Immature natural killer cell (primary cell): ENCODE results near the gene MAOB. TPM values are rescaled to one million over a fixed set of nuclear protein-coding genes. Genes with fewer than 3 reads are reported as not detected.

Experiments
- DNase-seq, 3 donors: peaks; one replicate each; pipeline ENCODE4 v3.0.0; 2022; ENCODE audit warnings: mixed read lengths in 1 of 3
- H3K27ac Mint-ChIP-seq, 6 donors: one replicate each; pipeline ENCODE4 v1.8.0; 2020; ENCODE audit warnings: mixed read lengths in 6 of 6, mild to moderate bottlenecking in 5 of 6, inconsistent platforms in 4 of 6, moderate library complexity in 3 of 6
- H3K27me3 Mint-ChIP-seq, 3 donors: one replicate each; pipeline ENCODE4 v1.8.0; 2020 to 2021; ENCODE audit warnings: low read depth in 3 of 3, mild to moderate bottlenecking in 3 of 3, mixed read lengths in 3 of 3, moderate library complexity in 3 of 3, inconsistent platforms in 1 of 3
- H3K36me3 Mint-ChIP-seq, 3 donors: one replicate each; pipeline ENCODE4 v1.8.0; 2020; ENCODE audit warnings: mixed read lengths in 3 of 3, inconsistent platforms in 2 of 3, mild to moderate bottlenecking in 2 of 3
- H3K4me1 Mint-ChIP-seq, 2 donors: one replicate each; pipeline ENCODE4 v1.8.0; 2020; ENCODE audit warnings: inconsistent platforms in 2 of 2, mild to moderate bottlenecking in 2 of 2, mixed read lengths in 2 of 2, moderate library complexity in 1 of 2
- H3K4me3 Mint-ChIP-seq, 5 donors: one replicate each; pipeline ENCODE4 v1.8.0; 2020; ENCODE audit warnings: mild to moderate bottlenecking in 5 of 5, mixed read lengths in 5 of 5, inconsistent platforms in 3 of 5, moderate library complexity in 3 of 5
- H3K9me3 Mint-ChIP-seq, 6 donors: one replicate each; pipeline ENCODE4 v1.8.0; 2020; ENCODE audit warnings: mild to moderate bottlenecking in 6 of 6, mixed read lengths in 6 of 6, inconsistent platforms in 4 of 6, moderate library complexity in 3 of 6
- polyA plus RNA-seq, 3 donors: library from polyadenylated mRNA; unstranded; fragments of 300-500 nt; fragmentation: Illumina TruSeq; gene quantifications; one replicate each; pipeline ENCODE4 v1.2.3, GENCODE V29; 2021

The MAOB gene
- polyA plus RNA-seq, 3 donors from 2014 or later: 0.19 TPM; not detected in 2

DNA sequence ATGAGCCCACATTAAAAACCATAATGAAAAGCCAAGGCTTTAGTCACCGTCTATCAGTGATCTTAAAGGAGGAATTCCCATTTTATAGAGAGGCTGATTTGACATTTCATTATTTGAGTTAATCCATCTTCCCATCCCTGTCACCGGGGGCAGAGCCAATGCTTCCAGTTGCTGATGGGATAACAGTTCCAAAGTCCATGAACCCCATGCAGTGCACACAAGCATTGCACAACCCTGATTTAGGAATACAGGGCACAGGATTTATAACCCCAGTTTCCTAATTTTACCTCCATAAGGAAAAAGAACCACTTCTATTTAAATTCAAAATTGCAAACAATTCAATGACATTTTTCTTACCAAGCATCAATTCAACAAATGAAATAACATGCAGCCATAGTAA lies 36.5 kb downstream of the MAOB start:
- H3K27me3 Mint-ChIP-seq: peaks cover 0 to 21% (median 4%) of the 10 kb centered on the region in 3 donors
- H3K4me3 Mint-ChIP-seq: no peak overlapping the region
- H3K9me3 Mint-ChIP-seq: no peaks in the 10 kb centered on the region
- DNase-seq: no peak
- H3K27ac Mint-ChIP-seq: no peak overlapping the region
- H3K4me1 Mint-ChIP-seq: no peaks in the 10 kb centered on the region
- no peaks in the 10 kb centered on the region for H3K36me3 Mint-ChIP-seq

DNA sequence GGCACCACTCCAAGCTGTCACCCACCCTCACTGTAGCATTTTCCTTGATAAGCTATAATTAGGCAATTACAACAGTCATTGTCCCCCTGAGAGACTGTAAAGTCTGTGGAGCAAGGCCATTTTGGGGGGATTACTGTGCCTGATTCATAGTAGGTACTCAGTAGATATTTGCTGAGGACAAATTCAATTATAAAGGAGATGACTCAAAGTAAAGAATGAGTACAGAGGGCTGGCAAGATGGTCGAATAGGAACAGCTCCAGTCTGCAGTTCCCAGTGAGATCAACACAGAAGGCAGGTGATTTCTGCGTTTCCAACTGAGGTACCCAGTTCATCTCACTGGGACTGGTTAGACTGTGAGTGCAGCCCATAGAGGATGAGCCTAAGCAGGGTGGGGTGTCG lies 42.0 kb downstream of the MAOB start:
- Mint-ChIP-seq H3K4me3 (no peak overlapping the region), H3K36me3 (no peaks in the 10 kb centered on the region), H3K9me3 (no peaks in the 10 kb centered on the region), H3K27ac (no peak overlapping the region), H3K4me1 (no peaks in the 10 kb centered on the region), H3K27me3 (peaks cover 0 to 15% (median 2%) of the 10 kb centered on the region in 3 donors)
- no peak for DNase-seq

DNA sequence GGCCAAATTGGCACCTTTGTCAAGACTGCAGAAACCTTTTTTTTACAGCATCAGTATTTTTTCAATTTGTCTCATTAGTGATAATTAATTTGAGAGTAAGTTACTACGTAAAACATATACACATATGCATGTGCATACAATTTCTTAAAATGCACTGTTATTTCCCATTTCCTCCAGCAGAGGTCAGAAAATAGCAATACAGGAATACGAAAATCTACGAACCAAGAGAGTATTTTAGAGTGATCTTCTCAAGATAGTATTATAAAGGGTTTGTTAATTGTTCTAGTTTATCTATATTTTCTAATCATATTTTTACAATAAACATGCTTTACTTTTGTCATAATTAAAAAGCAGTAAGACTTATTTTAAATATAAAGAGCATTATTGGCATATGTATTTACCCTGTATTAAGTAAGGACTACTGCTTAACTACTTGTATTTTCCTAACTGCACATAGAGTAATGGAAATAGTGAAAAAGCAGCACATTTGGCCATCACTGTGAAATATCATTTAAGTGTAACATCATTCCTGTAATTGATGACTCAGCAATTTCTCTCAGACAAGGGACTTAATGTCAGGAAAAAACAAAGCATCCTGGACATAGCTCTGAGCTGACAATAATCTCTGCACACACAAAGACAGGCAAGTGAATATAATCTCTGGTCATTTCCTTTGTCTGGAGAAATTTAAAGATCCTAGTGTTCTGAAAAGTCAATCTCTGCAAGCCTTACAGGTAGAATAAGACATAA lies 45.6 kb downstream of the MAOB start:
- H3K4me3 Mint-ChIP-seq: no peak overlapping the region
- no peaks in the 10 kb centered on the region for H3K9me3 Mint-ChIP-seq

DNA sequence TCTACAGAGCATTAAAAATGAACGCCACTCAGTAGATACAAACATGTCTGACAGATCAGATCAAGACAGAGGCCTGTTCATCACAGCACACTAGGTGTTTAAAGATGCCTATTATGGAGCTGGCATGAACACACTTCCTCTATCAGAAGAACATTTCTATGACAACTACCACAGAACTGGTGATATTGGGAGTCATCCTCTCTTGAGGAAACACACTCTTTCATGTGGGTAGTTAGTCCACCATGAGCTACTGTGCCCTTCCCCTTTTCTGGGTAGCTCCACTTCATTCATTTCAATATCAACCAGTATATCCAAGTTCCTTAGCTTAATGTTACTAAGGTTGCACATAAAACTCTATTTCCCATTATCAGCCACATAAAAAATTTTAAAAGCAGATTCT lies 46.7 kb downstream of the MAOB start:
- Mint-ChIP-seq H3K4me3 (no peak overlapping the region), H3K27me3 (peaks cover 0 to 12% (median 2%) of the 10 kb centered on the region in 3 donors), H3K9me3 (no peaks in the 10 kb centered on the region), H3K27ac (no peak overlapping the region), H3K36me3 (no peaks in the 10 kb centered on the region), H3K4me1 (no peaks in the 10 kb centered on the region)
- DNase-seq: no peak

More for the DNA sequence above, 45.6 kb downstream of the MAOB start:
- no peaks in the 10 kb centered on the region for H3K4me1 Mint-ChIP-seq
- H3K27me3 Mint-ChIP-seq: peaks cover 0 to 9% (median 2%) of the 10 kb centered on the region in 3 donors
- no peaks in the 10 kb centered on the region for H3K36me3 Mint-ChIP-seq
- H3K27ac Mint-ChIP-seq: no peak overlapping the region
- DNase-seq: peak; percentile 11 to 22 (median 16)

DNA sequence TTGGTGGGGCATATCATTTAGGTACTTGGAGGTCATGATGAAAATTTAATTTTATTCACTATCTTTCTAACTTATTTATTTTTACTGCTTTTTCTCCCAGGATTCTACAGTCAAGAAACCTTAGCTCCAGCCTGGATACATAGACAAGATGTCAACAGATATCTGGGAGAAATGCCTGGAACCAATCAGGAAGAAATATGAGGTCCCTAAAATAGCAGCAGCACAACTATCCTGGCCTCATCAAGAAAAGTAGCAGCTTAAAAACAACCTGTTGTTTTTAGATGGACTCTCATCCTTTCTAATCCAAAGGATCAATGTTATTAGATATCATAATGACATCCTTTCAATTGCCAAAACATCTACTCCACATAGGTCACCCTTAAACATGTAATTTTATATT lies 54.5 kb downstream of the MAOB start:
- DNase-seq: no peak
- Mint-ChIP-seq H3K4me1 (no peaks in the 10 kb centered on the region), H3K27me3 (peaks cover 0 to 16% (median 4%) of the 10 kb centered on the region in 3 donors), H3K9me3 (no peaks in the 10 kb centered on the region), H3K4me3 (no peak overlapping the region), H3K27ac (no peak overlapping the region), H3K36me3 (no peaks in the 10 kb centered on the region)

DNA sequence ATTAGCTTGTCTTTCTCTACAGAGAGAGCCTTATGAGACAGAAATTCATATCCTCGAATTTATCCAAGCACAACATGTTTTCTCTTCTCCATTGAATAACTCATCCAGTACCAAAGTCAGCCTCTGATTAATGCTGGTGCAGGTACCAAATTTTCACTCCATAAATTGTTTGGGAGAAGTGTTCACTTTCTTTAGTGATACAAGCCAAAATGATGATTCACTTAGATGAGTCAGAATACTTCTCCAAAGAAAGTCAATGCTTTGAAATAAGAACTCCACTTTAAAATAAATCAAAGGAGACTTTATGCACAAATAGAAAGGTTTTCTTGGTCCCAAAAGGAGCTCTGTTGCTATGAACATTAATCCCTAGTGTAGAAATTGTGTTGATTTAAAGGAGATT lies 60.2 kb downstream of the MAOB start:
- Mint-ChIP-seq H3K27ac (no peak overlapping the region), H3K36me3 (no peaks in the 10 kb centered on the region), H3K4me3 (no peak overlapping the region), H3K4me1 (no peaks in the 10 kb centered on the region), H3K9me3 (no peaks in the 10 kb centered on the region), H3K27me3 (peaks cover 0 to 4% (median 2%) of the 10 kb centered on the region in 3 donors)
- DNase-seq: no peak

DNA sequence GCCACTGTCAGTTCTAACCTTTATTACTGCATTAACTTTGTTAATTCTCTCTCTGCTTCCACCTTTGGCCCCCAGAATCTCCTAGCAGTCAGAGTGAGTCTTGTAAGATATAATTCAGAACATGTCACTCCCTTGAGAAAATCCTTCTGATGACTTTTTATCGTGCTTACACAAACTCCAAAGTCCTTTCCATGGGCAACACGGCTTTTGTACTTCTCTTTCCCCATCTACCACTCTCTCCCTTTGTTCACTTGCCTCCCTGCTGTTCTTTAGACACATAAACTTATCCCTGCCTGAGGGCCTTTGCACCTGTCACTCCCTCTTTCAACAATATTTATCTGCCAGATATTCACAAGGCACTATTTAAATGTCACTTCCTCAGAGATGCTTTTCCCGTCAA lies 64.8 kb downstream of the MAOB start:
- Mint-ChIP-seq H3K27me3 (peaks cover 0 to 3% (median 2%) of the 10 kb centered on the region in 3 donors), H3K9me3 (no peaks in the 10 kb centered on the region), H3K27ac (no peak overlapping the region), H3K36me3 (no peaks in the 10 kb centered on the region), H3K4me1 (peaks cover 10 to 13% of the 10 kb centered on the region in 2 donors), H3K4me3 (no peak overlapping the region)
- no peak for DNase-seq

DNA sequence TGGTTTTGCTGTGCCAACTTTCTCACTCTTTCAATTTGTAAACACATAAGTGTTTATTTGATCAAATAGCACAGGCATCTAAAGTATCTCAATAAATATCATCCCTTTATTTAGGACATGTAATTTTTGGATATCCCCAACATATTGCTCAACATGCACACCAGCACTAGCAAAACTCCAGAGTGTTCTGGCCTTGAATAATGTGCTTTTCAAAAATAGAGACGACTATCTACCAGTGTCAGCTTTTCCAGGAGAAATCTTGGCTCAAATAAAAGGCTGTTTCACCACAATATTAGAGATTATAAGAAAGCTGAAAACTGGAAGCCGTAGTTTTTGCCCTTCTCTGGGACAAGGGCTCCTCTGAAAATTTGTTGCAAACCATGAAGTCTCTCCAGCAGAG lies 67.0 kb downstream of the MAOB start:
- peaks cover 10 to 13% of the 10 kb centered on the region in 2 donors for H3K4me1 Mint-ChIP-seq
- H3K27me3 Mint-ChIP-seq: peaks cover 0 to 6% (median 0%) of the 10 kb centered on the region in 3 donors
- DNase-seq: no peak
- H3K27ac Mint-ChIP-seq: no peak overlapping the region
- H3K4me3 Mint-ChIP-seq: no peak overlapping the region
- no peaks in the 10 kb centered on the region for H3K36me3 Mint-ChIP-seq
- no peaks in the 10 kb centered on the region for H3K9me3 Mint-ChIP-seq

DNA sequence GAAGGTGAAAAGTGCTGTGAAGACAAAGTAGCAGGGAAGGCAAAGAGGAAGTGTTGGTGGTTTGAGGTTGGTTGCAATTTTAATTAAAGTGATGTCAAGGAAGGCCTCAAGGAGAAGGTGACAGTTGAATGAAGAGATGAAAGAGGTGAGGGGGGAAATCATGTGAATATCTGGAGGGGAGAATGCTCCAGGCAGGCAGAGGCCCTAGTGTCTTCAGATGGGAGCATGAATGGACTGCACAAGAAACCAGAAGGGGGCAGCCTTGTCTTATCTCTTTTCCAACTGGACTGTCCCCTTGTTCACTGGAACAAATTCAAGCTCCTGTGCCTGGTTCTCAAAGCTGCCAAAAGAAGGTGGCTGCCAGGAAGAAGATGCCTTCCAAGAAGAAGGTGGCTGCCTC lies 68.4 kb downstream of the MAOB start:
- Mint-ChIP-seq H3K9me3 (no peaks in the 10 kb centered on the region), H3K36me3 (no peaks in the 10 kb centered on the region), H3K4me1 (peaks cover 10 to 13% of the 10 kb centered on the region in 2 donors), H3K27me3 (peaks cover 0 to 6% (median 2%) of the 10 kb centered on the region in 3 donors), H3K27ac (peak overlapping the region in 1 of 6 donors; percentile 35), H3K4me3 (no peak overlapping the region)
- DNase-seq: peak in 2 of 3 donors; percentile 6

DNA sequence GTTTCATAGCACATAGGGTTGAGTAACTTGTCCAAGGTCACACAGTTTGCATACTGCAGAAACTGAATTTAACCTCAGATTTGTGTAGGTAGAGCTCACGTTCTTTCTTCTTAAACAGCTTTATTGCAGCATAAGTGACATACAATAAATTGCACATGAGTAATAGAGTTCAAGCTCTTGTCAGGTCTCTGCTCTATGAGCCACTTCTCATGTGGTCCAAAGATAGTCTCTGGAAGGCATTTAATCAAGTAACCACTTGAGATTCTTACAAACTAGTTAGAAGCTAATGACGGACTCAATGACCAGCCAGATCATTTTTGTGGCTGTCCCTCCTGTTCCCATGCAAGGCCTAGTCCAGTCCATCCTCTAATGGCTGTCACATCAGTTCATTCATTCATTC lies 68.9 kb downstream of the MAOB start:
- Mint-ChIP-seq H3K36me3 (no peaks in the 10 kb centered on the region), H3K27ac (no peak overlapping the region), H3K4me1 (peaks cover 10 to 13% of the 10 kb centered on the region in 2 donors), H3K27me3 (peaks cover 0 to 6% (median 2%) of the 10 kb centered on the region in 3 donors), H3K9me3 (no peaks in the 10 kb centered on the region), H3K4me3 (no peak overlapping the region)
- DNase-seq: no peak

DNA sequence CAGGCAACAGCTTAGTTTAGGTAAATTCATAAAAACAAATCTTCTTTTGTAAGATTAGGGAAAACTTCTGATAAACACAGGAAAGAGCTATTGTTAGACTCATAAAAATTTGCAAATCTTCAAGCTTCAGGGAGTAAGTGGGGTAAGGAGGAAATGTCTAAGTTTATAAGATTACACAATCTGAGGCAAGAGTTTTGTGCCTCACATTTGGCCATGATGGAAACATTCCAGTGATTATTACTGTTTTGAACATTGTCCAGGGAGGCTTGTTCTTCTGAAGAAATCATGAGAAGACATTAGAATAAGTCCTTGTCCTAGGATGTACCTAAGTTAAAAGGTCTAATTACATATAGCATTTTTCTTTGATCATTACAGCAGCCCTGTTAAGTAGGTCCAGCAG lies 72.8 kb downstream of the MAOB start:
- no peaks in the 10 kb centered on the region for H3K36me3 Mint-ChIP-seq
- H3K27ac Mint-ChIP-seq: no peak overlapping the region
- H3K4me1 Mint-ChIP-seq: peaks cover 10 to 12% of the 10 kb centered on the region in 2 donors
- DNase-seq: no peak
- no peaks in the 10 kb centered on the region for H3K9me3 Mint-ChIP-seq
- H3K4me3 Mint-ChIP-seq: no peak overlapping the region
- H3K27me3 Mint-ChIP-seq: peaks cover 0 to 8% (median 2%) of the 10 kb centered on the region in 3 donors

DNA sequence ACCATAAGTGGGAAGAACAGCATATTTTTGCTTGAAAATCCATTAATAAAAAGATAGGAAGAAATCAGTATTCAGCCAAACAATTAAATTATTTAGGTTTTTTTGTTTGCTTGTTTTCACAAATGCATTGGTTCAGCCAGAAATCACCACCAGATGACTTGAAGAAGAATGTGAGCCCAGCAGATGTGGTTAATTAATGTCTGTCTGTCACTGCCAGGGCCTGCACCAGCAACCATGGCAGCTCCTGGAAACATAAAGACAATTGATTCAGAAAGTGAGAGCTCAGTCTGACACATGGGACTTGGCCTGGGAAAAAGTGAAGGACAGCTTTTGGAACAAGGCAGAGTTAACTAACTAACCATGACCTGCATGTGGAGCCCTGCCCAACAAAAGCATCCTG lies 74.0 kb downstream of the MAOB start:
- peaks cover 0 to 6% (median 2%) of the 10 kb centered on the region in 3 donors for H3K27me3 Mint-ChIP-seq
- H3K4me3 Mint-ChIP-seq: no peak overlapping the region
- no peak for DNase-seq
- H3K36me3 Mint-ChIP-seq: no peaks in the 10 kb centered on the region
- H3K4me1 Mint-ChIP-seq: peaks cover 0 to under 1% of the 10 kb centered on the region in 2 donors
- no peaks in the 10 kb centered on the region for H3K9me3 Mint-ChIP-seq
- H3K27ac Mint-ChIP-seq: no peak overlapping the region

DNA sequence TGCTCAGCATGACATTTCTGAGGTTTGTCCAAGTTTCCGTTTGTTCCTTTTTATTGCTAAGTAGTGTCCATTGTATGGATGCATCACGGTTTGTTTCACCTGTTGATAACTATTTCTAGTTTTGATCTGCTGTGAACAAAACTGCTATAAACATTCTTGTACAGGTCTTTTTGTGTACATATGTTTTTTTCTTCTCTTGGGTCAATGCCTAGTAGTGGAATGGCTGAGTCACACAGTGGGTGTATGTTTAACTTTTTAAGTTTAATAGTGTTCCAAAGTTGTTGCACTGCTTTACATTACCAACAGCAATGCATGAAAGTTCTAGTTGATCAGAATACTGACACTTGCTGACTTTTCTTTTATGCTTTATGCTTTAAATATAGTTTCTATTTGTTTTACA lies 76.7 kb downstream of the MAOB start:
- no peaks in the 10 kb centered on the region for H3K4me1 Mint-ChIP-seq
- no peaks in the 10 kb centered on the region for H3K36me3 Mint-ChIP-seq
- no peak overlapping the region for H3K4me3 Mint-ChIP-seq
- H3K27me3 Mint-ChIP-seq: peaks cover 0 to 3% (median 2%) of the 10 kb centered on the region in 3 donors
- no peak for DNase-seq
- no peak overlapping the region for H3K27ac Mint-ChIP-seq
- H3K9me3 Mint-ChIP-seq: no peaks in the 10 kb centered on the region

DNA sequence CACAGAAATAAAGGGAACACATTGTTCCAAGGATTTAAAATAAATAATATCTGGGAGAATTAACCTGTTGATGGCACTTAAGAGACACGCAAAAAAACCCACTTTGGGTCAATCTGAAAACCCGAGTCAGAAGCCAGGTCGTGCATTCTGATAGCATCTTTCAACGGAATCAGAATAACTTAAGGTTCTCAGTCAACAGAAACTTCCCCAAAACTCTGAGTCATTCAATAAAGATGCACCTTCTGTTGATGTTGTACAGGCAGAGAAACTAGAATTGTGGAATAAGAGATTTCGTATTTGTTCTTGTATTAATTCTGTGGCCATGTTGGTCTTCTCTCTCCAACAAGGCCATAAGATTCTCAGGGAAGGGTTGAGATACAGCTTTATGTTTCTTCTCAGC lies 78.2 kb downstream of the MAOB start:
- no peak overlapping the region for H3K27ac Mint-ChIP-seq
- H3K9me3 Mint-ChIP-seq: no peaks in the 10 kb centered on the region
- H3K4me3 Mint-ChIP-seq: no peak overlapping the region
- H3K4me1 Mint-ChIP-seq: no peaks in the 10 kb centered on the region
- no peaks in the 10 kb centered on the region for H3K36me3 Mint-ChIP-seq
- peaks cover 0 to 2% (median 2%) of the 10 kb centered on the region in 3 donors for H3K27me3 Mint-ChIP-seq
- DNase-seq: no peak
